Aorta (tissue), 5 donors: ENCODE measurements around the gene TRMT2A. TPM values are rescaled to one million over a fixed set of nuclear protein-coding genes. Genes with fewer than 3 reads are reported as not detected.

Experiments used
- ATAC-seq: fragments of 200-7000 bp; cut with Tn5 transposase; one replicate; pipeline ENCODE4 v1.9.1; 2022; ENCODE audit warnings: moderate library complexity; ENCODE audit not compliant: low FRiP score
- DNase-seq, 2 donors: peaks; one replicate each; pipeline ENCODE4 v3.0.0-alpha.2; 2020
- H3K27ac ChIP-seq, 2 donors: one replicate each; pipeline ENCODE4 v1.5.1; 2013; ENCODE audit warnings: low read length in 2 of 2, mild to moderate bottlenecking in 2 of 2, moderate library complexity in 2 of 2, control low read depth in 1 of 2, inconsistent platforms in 1 of 2, low read depth in 1 of 2
- H3K27me3 ChIP-seq, 2 donors: one replicate each; pipeline ENCODE4 v1.6.1; 2013; ENCODE audit warnings: control low read depth in 1 of 2, low read length in 1 of 2, mild to moderate bottlenecking in 1 of 2, moderate library complexity in 1 of 2; ENCODE audit not compliant: insufficient read depth in 2 of 2, control insufficient read depth in 1 of 2
- H3K36me3 ChIP-seq, 2 donors: one replicate each; pipeline ENCODE4 v1.6.1; 2013; ENCODE audit warnings: control low read depth in 1 of 2, low read length in 1 of 2, mild to moderate bottlenecking in 1 of 2; ENCODE audit not compliant: insufficient read depth in 2 of 2, control insufficient read depth in 1 of 2
- H3K4me1 ChIP-seq, 2 donors: one replicate each; pipeline ENCODE4 v1.6.1; 2013; ENCODE audit warnings: low read length in 2 of 2, control low read depth in 1 of 2, mild to moderate bottlenecking in 1 of 2, moderate library complexity in 1 of 2; ENCODE audit not compliant: insufficient read depth in 2 of 2, control insufficient read depth in 1 of 2
- H3K4me3 ChIP-seq, 2 donors: one replicate each; pipeline ENCODE4 v1.5.1; 2013; ENCODE audit warnings: low read length in 2 of 2, control low read depth in 1 of 2, mild to moderate bottlenecking in 1 of 2
- H3K9me3 ChIP-seq: one replicate; pipeline ENCODE4 v1.6.1; 2013; ENCODE audit warnings: mild to moderate bottlenecking, low read length; ENCODE audit not compliant: control insufficient read depth
- WGBS, 2 donors: extraction: QIAGEN DNeasy Blood & Tissue Kit; methylation state at CpG; one replicate each; pipeline ENCODE4 v1.1.7; 2013; 5-methylcytosine and 5-hydroxymethylcytosine counted together
- intact Hi-C, 2 donors: fragments of 100-400 bp; cut with DNase I; formaldehyde crosslinking; loops; one replicate each; pipeline versions ENCODE4 v1.14.2 to v1.15.0; 2022
- polyA plus RNA-seq, 2 donors: library from polyadenylated mRNA; stranded (reverse); fragments of 200-250 nt; gene quantifications; one replicate each; pipeline ENCODE4 v1.2.3, GENCODE V29; 2013
- total RNA-seq, 2 donors: library from RNA; stranded (reverse); fragmentation: NEBNext Ultra II Directional; extraction: Animal tissue kit (Norgen Biotek cat#: 25700); gene quantifications; one replicate each; pipeline ENCODE4 v1.2.1, GENCODE V29; 2021
- donor health status: healthy with polysubstance abuse.
- donor health status: Bipolar disorder and iron deficiency.
- donor health status: DM: no; HTN: no; CAD: no.
- donor health status: DM: no; HTN: no; CAD: no.
- donor health status: DM: yes; HTN: yes; CAD: no.

Gene TRMT2A
- total and polyA plus RNA-seq, 4 donors = 15.9 to 152 (median 46.2) TPM

DNA sequence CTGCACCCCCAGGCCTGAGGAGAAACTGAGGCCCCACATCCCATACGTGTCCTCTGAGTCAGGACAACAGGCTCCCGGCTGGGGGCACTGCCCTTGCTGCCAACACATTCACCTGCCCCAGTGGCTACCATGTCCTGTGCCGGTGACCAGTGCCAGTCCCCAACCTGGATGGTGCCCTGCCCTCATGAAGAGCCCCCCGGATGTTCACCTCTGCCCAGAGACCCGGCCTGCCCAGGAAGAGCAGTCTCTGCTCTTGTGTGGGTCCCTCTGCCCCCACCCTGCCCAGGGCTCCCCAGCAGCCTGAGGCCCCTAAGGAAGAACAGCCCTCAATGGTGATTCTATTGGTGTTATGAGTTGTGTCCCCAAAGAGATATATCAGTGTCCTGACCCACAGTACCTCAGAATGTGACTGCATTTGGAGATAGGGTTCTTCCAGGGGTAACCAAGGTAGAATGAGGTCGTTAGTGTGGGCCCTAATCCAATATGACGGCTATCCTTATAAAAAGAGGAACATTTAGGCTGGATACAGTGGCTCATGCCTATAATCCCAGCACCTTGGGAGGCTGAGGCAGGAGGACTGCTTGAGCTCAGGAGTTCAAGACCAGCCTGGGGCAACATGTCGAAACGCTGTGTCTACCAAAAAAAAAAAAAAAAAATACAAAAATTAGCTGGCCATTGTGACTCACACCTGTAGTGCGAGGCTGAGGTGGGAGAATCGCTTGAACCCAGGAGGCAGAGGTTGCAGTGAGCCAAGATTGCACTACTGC lies 50.2 kb downstream of the TRMT2A start:
- WGBS, 2 donors = 87 to 92% methylated on average over 11 of the region's 11 CpGs
- H3K27ac ChIP-seq = no peak overlapping the region
- H3K4me3 ChIP-seq = no peak overlapping the region
- intact Hi-C loops = no loop called here
- DNase-seq (peak in 1 of 2 donors; percentile 41), ATAC-seq (no peak)
- peaks cover 0 to 6% of the 10 kb centered on the region in 2 donors for H3K36me3 ChIP-seq
- H3K27me3 ChIP-seq = no peaks in the 10 kb centered on the region
- H3K4me1 ChIP-seq = no peaks in the 10 kb centered on the region
- H3K9me3 ChIP-seq = no peaks in the 10 kb centered on the region

DNA sequence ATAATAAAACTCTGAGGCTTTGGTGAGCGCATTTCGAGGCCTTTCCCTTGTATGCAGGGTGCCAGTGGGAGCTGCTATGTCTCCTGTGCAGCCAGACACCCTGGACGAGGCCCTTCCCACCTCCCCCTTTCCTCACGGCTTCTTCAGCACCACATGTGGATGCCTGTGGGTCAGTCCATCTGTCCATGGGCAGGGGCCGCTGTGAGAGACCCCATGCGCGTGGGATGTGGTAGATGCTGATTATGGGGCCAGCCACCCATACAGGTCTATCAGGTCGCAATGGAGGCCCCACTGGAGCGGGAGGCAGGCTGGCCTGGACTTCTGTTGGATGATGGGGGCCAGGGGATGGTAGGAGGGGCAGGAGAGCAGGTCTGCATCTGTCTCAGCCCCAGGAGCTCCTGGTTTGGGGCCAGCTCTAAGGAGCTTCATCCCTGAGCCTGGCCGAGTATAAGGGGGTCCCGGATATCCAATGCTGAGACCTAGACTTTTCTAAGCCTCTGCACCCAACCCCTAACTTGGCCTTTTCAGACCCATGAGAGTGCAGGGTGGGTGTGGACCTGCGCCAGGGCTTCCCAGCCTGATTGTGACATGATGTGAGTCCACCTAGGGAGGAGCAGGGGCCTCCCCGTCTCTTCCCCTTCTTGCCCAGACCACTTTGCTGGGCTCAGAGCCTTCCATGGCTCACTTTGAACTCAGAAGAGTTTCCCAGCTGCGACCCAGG lies 51.0 kb downstream of the TRMT2A start:
- no peaks in the 10 kb centered on the region for H3K9me3 ChIP-seq
- H3K4me1 ChIP-seq = no peaks in the 10 kb centered on the region
- H3K36me3 ChIP-seq = peaks cover 0 to 6% of the 10 kb centered on the region in 2 donors
- DNase-seq = peak; percentile 34 to 68
- intact Hi-C loops = no loop called here
- H3K27ac ChIP-seq = no peak overlapping the region
- 83 to 86% methylated on average over 14 of the region's 14 CpGs for WGBS, 2 donors
- H3K27me3 ChIP-seq = no peaks in the 10 kb centered on the region
- no peak overlapping the region for H3K4me3 ChIP-seq
- no peak for ATAC-seq

DNA sequence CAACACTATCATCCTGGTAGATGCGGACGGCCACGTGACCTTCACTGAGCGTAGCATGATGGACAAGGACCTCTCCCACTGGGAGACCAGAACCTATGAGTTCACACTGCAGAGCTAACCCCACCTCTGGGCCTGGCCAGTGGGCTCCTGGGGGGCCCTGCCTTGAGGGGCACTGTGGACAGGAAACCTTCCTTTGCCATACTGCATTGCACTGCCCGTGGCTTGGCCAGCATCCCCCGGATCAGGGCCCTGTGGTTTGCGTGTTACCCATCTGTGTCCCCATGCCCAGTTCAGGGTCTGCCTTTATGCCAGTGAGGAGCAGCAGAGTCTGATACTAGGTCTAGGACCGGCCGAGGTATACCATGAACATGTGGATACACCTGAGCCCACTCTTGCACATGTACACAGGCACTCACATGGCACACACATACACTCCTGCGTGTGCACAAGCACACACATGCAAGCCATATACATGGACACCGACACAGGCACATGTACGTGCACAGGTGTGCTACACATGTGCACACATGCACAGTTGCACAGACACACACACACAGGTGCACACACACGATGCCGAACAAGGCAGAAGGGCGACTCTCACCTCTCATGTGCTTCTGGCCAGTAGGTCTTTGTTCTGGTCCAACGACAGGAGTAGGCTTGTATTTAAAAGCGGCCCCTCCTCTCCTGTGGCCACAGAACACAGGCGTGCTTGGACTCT lies 52.3 kb downstream of the TRMT2A start:
- H3K4me1 ChIP-seq = no peaks in the 10 kb centered on the region
- intact Hi-C loops = no loop called here
- no peak overlapping the region for H3K27ac ChIP-seq
- H3K4me3 ChIP-seq = no peak overlapping the region
- 87 to 89% methylated on average over 18 of the region's 18 CpGs for WGBS, 2 donors
- no peaks in the 10 kb centered on the region for H3K9me3 ChIP-seq
- DNase-seq (peak in 1 of 2 donors; percentile 22), ATAC-seq (no peak)
- peaks cover 0 to 6% of the 10 kb centered on the region in 2 donors for H3K36me3 ChIP-seq
- H3K27me3 ChIP-seq = no peaks in the 10 kb centered on the region

DNA sequence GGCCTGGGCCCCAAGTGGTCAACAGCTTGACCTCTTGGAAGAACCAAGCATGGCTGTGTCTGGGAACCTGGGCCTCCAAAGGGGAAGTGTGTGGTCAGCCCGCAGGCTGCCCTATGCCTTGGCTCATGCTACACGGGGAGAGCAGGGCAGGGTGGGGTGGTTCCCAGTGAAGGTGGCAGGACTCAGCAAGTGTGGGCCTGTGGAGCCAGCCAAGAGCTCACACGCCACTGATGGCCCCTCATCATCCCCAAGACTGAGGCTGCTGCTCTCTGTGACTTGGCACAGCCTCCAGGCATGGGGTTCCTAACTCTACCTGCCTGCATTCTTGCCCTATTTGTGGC lies 52.9 kb downstream of the TRMT2A start:
- intact Hi-C loops = no loop called here
- Histone ChIP-seq H3K27ac (no peak overlapping the region), H3K4me1 (no peaks in the 10 kb centered on the region), H3K27me3 (no peaks in the 10 kb centered on the region), H3K36me3 (peaks cover 0 to 6% of the 10 kb centered on the region in 2 donors), H3K4me3 (no peak overlapping the region), H3K9me3 (no peaks in the 10 kb centered on the region)
- WGBS, 2 donors = 74 to 90% methylated on average over 3 of the region's 3 CpGs
- DNase-seq (no peak), ATAC-seq (no peak)

DNA sequence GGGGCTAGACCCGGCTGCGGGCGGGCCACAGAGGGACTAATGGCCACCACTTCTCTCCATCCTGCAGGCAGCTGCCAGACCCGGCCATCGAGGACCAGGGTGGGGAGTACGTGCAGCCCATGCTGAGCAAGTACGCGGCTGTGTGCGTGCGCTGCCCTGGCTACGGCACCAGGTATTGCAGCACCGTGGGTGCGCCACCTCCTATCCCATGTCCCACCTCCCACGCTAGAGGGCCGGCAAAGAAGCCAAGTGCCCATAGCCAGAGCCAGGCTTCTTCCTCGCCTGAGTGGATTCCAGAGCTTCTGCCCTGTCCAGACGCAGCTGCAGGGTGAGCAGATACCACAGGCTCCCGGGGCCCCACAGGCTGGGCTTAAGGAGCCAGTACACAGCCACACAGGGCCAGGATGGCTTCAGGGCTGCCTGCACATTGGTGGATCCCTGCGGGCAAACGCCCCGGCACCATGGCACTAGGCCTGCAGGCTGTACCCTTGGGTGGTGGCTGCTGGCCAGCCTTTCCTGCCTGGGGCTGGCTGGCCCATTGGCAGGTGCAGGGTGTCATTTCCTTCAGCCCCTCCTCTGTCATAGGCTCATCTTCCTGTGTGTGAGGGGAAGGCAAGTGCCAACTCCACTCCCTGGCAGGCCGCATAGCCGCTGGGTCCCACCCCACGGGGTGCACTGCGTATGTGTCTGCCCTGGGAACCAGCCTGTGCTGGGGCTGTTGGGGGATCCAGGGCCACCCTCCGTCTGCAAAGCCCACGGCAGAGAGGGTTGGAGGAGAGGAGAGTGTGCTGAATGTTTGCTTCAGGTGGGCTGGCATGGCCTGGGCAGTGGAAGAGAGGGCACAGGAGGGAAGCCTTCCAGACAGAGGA lies 53.5 kb downstream of the TRMT2A start:
- Histone ChIP-seq H3K27ac (no peak overlapping the region), H3K4me1 (no peaks in the 10 kb centered on the region), H3K27me3 (no peaks in the 10 kb centered on the region), H3K4me3 (no peak overlapping the region), H3K9me3 (no peaks in the 10 kb centered on the region), H3K36me3 (peaks cover 0 to 6% of the 10 kb centered on the region in 2 donors)
- WGBS, 2 donors = 92 to 95% methylated on average over 25 to 27 of the region's 27 CpGs
- ATAC-seq (peak; percentile 20), DNase-seq (peak; percentile 27 to 63)
- intact Hi-C loops = no loop called here

DNA sequence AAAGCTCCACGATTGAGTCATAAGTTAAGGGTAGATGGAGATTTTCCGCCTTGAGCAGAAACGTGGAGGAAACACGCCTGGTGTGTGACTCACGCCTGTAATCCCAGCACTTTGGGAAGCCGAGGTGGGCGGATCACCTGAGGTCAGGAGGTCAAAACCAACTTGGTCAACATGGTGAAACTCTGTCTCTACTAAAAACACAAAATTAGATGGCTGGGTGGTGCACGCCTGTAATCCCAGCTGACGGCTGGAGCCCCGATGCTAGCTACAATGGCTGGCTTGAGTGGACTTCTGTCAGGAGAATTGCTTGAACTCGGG lies 54.3 kb downstream of the TRMT2A start:
- WGBS, 2 donors = 86% methylated on average over 11 of the region's 11 CpGs
- H3K36me3 ChIP-seq = peaks cover 0 to 6% of the 10 kb centered on the region in 2 donors
- intact Hi-C loops = no loop called here

DNA sequence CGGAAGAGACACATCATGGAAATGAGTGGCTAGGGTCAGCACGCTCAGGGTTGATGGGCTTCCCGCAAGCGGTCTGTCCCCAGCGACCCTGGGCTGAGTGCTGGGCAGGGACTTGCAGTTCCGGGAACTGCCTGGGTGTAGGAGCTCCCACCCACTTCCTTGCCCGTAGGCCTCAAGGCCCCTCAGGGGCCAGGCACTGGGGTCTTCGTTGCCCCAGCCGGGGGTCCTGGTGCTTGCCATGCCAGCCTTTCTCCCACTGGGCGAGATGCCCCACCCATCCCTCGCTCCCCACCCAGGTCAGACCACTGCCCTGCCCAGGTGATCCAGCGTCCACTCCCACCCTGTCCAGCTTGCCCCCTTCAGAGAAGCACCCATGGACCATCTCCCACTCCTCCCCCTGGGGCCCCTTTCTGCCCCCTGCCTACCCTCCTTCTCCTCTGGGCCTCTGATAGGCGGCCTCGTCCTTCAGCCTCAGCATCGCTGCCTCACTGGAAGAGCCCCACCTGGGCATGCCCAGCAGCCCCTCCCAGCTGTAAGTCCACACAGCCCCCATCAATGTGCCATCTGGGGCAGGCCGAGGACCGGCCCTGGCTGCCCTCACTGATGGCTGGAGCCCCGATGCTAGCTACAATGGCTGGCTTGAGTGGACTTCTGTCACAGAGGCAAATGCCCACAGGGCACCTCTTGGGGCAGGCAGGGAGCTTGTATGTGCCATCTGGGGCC lies 54.8 kb downstream of the TRMT2A start:
- no peak overlapping the region for H3K4me3 ChIP-seq
- 92 to 93% methylated on average over 17 to 18 of the region's 18 CpGs for WGBS, 2 donors
- H3K36me3 ChIP-seq = peaks cover 0 to 6% of the 10 kb centered on the region in 2 donors
- no peaks in the 10 kb centered on the region for H3K4me1 ChIP-seq
- ATAC-seq (no peak), DNase-seq (peak in 1 of 2 donors; percentile 61)
- intact Hi-C loops = no loop called here
- no peaks in the 10 kb centered on the region for H3K27me3 ChIP-seq
- H3K27ac ChIP-seq = no peak overlapping the region
- H3K9me3 ChIP-seq = no peaks in the 10 kb centered on the region

More for the DNA sequence above, 54.3 kb downstream of the TRMT2A start:
- ATAC-seq = no peak
- H3K9me3 ChIP-seq = no peaks in the 10 kb centered on the region
- H3K4me1 ChIP-seq = no peaks in the 10 kb centered on the region
- no peak overlapping the region for H3K4me3 ChIP-seq
- no peak overlapping the region for H3K27ac ChIP-seq
- no peak for DNase-seq
- H3K27me3 ChIP-seq = no peaks in the 10 kb centered on the region
